Amniotic epithelial cell (primary cell): ENCODE results near the gene ZNF559.
"Not testable (repeated sequence)": the region's sequence is repeated elsewhere in the genome, so short reads cannot be mapped to it uniquely, and the experiment has no call there.

Experiments
- DNase-seq: peaks from one replicate; pipeline ENCODE4 v3.0.0-alpha.2; 2010; ENCODE audit warnings: low read depth

ZNF559 gene

DNA sequence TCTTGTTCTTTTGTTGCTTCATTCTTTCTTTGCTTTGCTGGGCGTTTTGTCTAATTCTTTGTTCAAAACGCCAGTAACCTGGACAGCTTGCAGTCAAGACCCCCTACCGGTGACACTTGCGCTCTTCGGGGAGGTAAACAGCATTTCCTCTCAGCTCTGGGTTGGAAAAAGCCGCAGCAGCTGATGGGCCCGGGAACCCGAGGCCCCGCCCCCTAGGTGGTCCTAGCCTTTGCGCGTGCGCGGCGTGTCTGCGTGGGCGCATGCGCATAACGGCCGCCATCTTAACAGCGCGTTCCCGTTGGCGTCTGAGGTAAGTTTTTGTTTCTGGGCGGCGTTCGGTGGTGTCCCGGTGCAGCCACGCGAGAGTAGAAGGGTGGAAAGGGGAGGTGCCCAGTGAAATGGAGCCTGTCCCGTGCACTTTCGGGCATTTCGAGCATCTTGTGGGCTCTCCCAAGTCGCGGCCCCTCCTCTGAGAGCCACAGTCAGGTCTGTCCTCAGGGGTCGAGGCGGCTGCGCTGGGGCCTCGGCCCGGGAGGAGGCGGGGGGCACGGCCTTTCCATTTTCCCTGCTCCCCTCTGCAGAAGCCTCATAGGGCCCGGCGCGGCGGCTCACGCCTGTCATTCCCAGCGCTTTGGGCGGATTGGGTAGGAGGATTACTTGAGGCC, at the start of gene ZNF559:
ZNF559 (plus strand) TSS at position 261 of the 665 bp plus-strand sequence. CDS start 14,371 bp downstream, outside the sequence.
- DNase-seq = peak; percentile 84

DNA sequence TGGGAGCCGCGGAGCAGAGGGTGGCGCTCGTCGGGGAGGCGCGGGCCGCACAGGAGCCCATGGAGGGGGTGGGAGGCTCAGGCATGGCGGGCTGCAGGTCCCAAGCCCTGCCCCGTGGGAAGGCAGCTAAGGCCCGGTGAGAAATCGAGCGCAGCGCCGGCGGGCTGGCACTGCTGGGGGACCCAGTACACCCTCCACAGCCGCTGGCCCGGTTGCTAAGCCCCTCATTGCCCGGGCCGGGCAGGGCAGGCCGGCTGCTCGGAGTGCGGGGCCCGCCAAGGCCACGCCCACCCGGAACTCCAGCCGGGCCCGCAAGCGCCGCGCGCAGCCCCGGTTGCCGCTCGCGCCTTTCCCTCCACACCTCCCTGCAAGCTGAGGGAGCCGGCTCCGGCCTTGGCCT, 40.5 kb upstream of the ZNF559 start:
- DNase-seq = not testable (repeated sequence)

GRCh38 chr19:9289231-9289884, 34.6 kb upstream of the ZNF559 start:
- DNase-seq = no peak

- peak; percentile 20 for DNase-seq
Observed at GRCh38 chr19:9295411-9295849, 28.5 kb upstream of the ZNF559 start.

DNA sequence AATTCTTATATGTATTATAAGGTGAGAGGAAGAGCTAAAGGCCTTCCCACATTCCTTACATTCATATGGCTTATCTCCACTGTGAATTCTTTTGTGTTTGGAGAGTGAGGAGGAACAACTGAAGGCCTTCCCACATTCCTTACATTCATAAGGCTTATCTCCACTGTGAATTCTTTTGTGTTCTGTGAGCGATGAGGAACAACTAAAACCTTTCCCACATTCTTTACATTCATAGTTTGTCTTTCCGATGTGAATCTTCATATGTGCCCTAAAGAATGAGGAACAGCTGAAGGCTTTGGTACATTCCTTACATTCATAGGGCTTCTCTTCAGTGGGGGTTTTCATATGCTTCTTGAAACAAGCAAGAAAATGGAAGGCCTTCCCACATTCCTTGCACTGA, 27.6 kb upstream of the ZNF559 start:
- DNase-seq = peak; percentile 5

GRCh38 chr19:9306443-9306842, 17.5 kb upstream of the ZNF559 start:
- peak; percentile 79 for DNase-seq

GRCh38 chr19:9308091-9308770, 15.7 kb upstream of the ZNF559 start:
- no peak for DNase-seq

GRCh38 chr19:9309139-9309973, 14.6 kb upstream of the ZNF559 start, which contains the start of gene ZNF699:
Gene ZNF699 (minus strand): TSS chr19:9309838. CDS start chr19:9305119, 4,719 bp downstream.
- DNase-seq = peak; percentile 94

- DNase-seq = no peak
Observed at GRCh38 chr19:9309974-9310446, 14.0 kb upstream of the ZNF559 start.

DNA sequence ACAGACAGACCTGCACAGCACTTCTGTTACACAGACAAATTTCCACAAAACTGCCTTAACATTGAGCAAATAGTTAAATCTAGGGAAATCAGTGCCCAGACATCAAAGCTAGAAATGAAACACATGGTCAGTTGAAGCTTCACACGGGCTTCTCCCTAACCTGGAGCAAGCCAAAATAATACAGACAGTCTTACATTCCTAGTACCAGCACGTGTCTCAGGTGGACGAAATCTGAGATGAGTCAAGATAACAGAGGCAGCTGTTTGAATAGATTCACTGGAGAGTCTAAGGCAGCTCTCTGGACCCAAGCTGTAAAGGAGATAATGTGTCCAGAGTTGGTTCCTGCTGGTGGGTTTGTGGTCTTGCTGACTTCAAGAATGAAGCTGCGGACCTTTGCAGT, 10.2 kb upstream of the ZNF559 start:
- no peak for DNase-seq

- no peak for DNase-seq
Observed at GRCh38 chr19:9321338-9321737, 2.6 kb upstream of the ZNF559 start.

DNA sequence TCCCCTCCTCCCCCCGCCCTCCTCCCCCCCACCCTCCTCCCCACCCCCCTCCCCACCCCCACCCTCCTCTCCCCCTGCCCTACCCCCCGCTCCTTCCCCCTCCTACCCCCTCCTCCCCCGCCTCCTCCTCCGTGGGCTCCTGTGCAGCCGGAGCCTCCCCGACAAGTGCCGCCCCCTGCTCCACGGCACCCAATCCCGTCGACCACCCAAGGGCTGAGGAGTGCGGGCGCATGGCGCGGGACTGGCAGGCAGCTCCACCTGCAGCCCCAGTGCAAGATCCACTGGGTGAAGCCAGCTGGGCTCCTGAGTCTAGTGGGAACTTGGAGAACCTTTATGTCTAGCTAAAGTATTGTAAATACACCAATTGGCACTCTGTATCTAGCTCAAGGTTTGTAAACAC, 2.2 kb upstream of the ZNF559 start:
- DNase-seq = not testable (repeated sequence)

DNA sequence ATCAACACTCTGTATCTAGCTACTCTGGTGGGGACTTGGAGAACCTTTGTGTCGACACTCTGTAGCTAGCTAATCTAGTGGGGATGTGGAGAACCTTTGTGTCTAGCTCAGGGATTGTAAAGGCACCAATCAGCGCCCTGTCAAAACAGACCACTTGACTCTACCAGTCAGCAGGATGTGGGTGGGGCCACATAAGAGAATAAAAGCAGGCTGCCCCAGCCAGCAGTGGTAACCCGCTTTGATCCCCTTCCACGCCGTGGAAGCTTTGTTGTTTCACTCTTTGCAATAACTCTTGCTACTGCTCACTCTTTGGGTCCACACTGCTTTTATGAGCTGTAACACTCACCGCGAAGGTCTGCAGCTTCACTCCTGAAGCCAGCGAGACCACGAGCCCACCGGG, 1.8 kb upstream of the ZNF559 start:
- DNase-seq = not testable (repeated sequence)

DNA sequence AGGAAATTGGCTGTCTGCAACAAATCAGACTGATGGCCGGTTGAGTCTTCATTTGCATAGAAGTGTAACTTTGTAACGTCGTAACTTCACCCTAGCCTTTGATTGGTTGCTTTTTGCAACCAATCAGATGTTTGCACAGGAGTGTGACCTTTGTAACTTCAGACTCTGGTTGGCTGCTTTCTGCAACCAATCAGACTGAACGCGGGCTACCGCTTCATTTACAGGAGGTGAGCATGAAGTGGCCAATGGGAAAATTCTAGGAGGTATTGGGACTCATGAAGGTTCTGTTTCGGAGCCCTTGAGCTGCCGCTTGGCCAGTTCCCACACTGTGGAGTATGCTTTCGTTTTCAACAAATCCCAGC, 441 bp upstream of the ZNF559 start:
- DNase-seq = peak; percentile 81

- DNase-seq = no peak
Observed at GRCh38 chr19:9324584-9324962, 594 bp downstream of the ZNF559 start.

- peak; percentile 5 for DNase-seq
Observed at GRCh38 chr19:9329999-9330398, 6.0 kb downstream of the ZNF559 start.

- peak; percentile 1 for DNase-seq
Observed at GRCh38 chr19:9342610-9343304, 18.8 kb downstream of the ZNF559 start.

GRCh38 chr19:9345005-9345404, 21.0 kb downstream of the ZNF559 start:
- DNase-seq = no peak

- no peak for DNase-seq
Observed at GRCh38 chr19:9348253-9348652, 24.3 kb downstream of the ZNF559 start.

DNA sequence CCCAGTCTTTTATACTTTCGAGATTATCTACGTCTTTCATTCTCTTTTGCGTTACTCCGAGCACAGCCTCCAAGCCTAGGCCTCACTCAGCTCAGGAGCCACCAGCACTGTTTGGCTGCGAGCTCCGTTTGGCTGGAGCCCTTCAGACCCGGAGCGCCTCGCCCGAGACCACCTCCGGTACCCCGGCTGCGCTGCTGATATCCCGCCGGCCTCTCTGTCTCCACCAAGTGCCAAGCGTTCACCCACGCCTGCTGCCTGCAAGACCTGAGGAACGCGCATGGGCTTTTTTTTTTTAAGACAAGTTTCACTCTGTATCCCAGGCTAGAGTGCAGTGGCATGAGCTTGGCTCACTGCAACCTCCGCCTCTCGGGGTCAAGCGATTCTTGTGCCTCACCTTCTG, 24.7 kb downstream of the ZNF559 start:
- no peak for DNase-seq

DNA sequence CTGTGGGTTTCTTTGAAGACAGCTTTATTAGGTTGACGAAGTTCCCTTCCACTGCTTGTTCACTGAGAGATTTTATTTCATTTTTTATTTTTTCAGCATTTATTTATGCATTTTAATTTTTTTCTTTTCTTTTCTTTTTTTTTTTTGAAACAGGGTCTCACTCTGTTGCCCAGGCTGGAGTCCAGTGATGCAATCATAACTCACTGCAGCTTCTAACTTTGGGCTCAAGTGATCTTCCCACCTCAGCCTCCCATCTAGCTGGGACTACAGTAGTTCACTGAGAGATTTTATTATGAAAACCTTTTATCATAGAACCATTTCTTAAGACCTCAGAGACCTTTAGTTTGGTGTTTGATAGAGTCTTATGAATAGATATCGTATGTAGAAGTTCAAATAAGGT, 28.5 kb downstream of the ZNF559 start:
- no peak for DNase-seq
